Astrocyte (in vitro differentiated cells and primary cell): ENCODE results near the gene ERG. TPM values are rescaled to one million over a fixed set of nuclear protein-coding genes. Genes with fewer than 3 reads are reported as not detected.
A peak's percentile ranks its signal among the peaks of the same experiment; 100 is the strongest.

Source experiments
- DNase-seq: peaks from one replicate; pipeline ENCODE4 v3.0.0-alpha.2; 2010; ENCODE audit warnings: low read depth
- FAIRE-seq: peaks from 2 replicates; lab custom pipeline; 2011; peaks lifted over from hg19 to GRCh38; lab: Jason Lieb, UNC
- H2AFZ ChIP-seq: 2 replicates; pipeline ENCODE4 v1.6.0; 2012; ENCODE audit warnings: low read depth, low read length, inconsistent platforms
- H3K27ac ChIP-seq: 2 replicates; pipeline ENCODE4 v1.5.1; 2011; ENCODE audit warnings: low read depth, low read length, inconsistent platforms
- H3K27me3 ChIP-seq: 2 replicates; pipeline ENCODE4 v1.6.0; 2011; ENCODE audit warnings: low read length, inconsistent platforms; ENCODE audit not compliant: insufficient read depth
- H3K36me3 ChIP-seq: 2 replicates; pipeline ENCODE4 v1.5.1; 2011; ENCODE audit warnings: low read length, inconsistent platforms; ENCODE audit not compliant: insufficient read depth
- H3K4me1 ChIP-seq: 2 replicates; pipeline ENCODE4 v1.5.1; 2011; ENCODE audit warnings: low read length, inconsistent platforms; ENCODE audit not compliant: insufficient read depth
- H3K4me2 ChIP-seq: 2 replicates; pipeline ENCODE4 v1.6.0; 2012; ENCODE audit warnings: low read length, inconsistent platforms
- H3K4me3 ChIP-seq: 2 replicates; pipeline ENCODE4 v1.5.1; 2011; ENCODE audit warnings: low read depth, mild to moderate bottlenecking, low read length, inconsistent platforms; ENCODE audit not compliant: insufficient read depth
- H3K79me2 ChIP-seq: 2 replicates; pipeline ENCODE4 v1.6.0; 2012; ENCODE audit warnings: mild to moderate bottlenecking, low read length, inconsistent platforms; ENCODE audit not compliant: insufficient read depth
- H3K9ac ChIP-seq: 2 replicates; pipeline ENCODE4 v1.6.0; 2012; ENCODE audit warnings: mild to moderate bottlenecking, low read length, inconsistent platforms
- H3K9me3 ChIP-seq: 2 replicates; pipeline ENCODE4 v1.5.1; 2012; ENCODE audit warnings: low read depth, mild to moderate bottlenecking, low read length, inconsistent platforms; ENCODE audit not compliant: insufficient read depth
- H4K20me1 ChIP-seq: 2 replicates; pipeline ENCODE4 v1.6.0; 2012; ENCODE audit warnings: low read length, inconsistent platforms; ENCODE audit not compliant: insufficient read depth
- H3K27ac Mint-ChIP-seq: one replicate; pipeline ENCODE4 v1.8.0; 2021; ENCODE audit warnings: mild to moderate bottlenecking, mixed read lengths; ENCODE audit not compliant: unreplicated experiment
- H3K27me3 Mint-ChIP-seq: one replicate; pipeline ENCODE4 v1.8.0; 2021; ENCODE audit warnings: low read depth, mixed read lengths; ENCODE audit not compliant: unreplicated experiment
- H3K36me3 Mint-ChIP-seq: one replicate; pipeline ENCODE4 v1.8.0; 2021; ENCODE audit warnings: low read depth, mixed read lengths; ENCODE audit not compliant: unreplicated experiment
- H3K4me1 Mint-ChIP-seq: one replicate; pipeline ENCODE4 v1.8.0; 2021; ENCODE audit warnings: low read depth, mixed read lengths; ENCODE audit not compliant: unreplicated experiment
- H3K4me3 Mint-ChIP-seq: one replicate; pipeline ENCODE4 v1.8.0; 2021; ENCODE audit warnings: mild to moderate bottlenecking, moderate library complexity, mixed read lengths; ENCODE audit not compliant: unreplicated experiment
- H3K9me3 Mint-ChIP-seq: one replicate; pipeline ENCODE4 v1.8.0; 2021; ENCODE audit warnings: mild to moderate bottlenecking, mixed read lengths; ENCODE audit not compliant: unreplicated experiment
- EZH2 ChIP-seq: IDR thresholded peaks from 2 replicates; pipeline ENCODE4 v1.6.1; 2012; ENCODE audit warnings: mild to moderate bottlenecking, low read length, inconsistent platforms; ENCODE audit not compliant: insufficient read depth
- total RNA-seq: library from RNA; stranded (reverse); gene quantifications from 2 replicates; pipeline ENCODE4 v1.2.1, GENCODE V29; 2021
- TF ChIP-seq, protein P1 (sequence below): IDR thresholded peaks from 2 replicates; pipeline ENCODE4 v1.5.1; 2011; ENCODE audit warnings: low read depth, mild to moderate bottlenecking, inconsistent platforms, low read length, moderate library complexity; ENCODE audit not compliant: insufficient read depth

Gene ERG
- total RNA-seq, 1 donor from 2014 or later, result 0.84 TPM

DNA sequence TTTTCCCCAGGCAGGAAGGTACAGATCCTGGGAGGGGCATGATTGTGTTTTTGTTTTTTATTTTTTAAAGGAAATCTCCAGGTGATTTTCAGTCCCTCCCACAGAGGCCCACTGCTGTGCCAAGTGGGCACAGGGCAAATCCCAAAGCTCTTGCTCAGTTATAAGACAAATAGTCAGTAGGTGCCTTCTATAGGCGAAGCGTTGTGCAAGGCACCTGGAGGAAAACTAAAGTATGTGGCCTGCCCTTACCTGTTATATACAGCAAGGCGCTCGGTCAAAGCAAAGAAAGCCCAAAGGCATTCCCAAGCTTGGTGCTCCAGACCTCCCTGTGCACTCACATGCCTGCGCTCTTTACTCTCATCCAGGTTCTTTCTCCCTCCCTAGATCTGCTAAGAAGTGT, 160.5 kb downstream of the ERG start:
- H3K4me3 ChIP-seq, result no peak overlapping the region
- Mint-ChIP-seq H3K27me3 (no peaks in the 10 kb centered on the region), H3K4me1 (peaks cover 1% of the 10 kb centered on the region), H3K9me3 (no peaks in the 10 kb centered on the region), H3K36me3 (no peaks in the 10 kb centered on the region), H3K4me3 (no peak overlapping the region), H3K27ac (no peak overlapping the region)
- H3K4me1 ChIP-seq, result peaks cover under 1% of the 10 kb centered on the region
- H3K9ac ChIP-seq, result no peak overlapping the region
- H3K27me3 ChIP-seq, result peaks cover 3% of the 10 kb centered on the region
- H3K27ac ChIP-seq, result no peak overlapping the region
- TF ChIP-seq EZH2, result no peak
- TF ChIP-seq, protein P1, sequence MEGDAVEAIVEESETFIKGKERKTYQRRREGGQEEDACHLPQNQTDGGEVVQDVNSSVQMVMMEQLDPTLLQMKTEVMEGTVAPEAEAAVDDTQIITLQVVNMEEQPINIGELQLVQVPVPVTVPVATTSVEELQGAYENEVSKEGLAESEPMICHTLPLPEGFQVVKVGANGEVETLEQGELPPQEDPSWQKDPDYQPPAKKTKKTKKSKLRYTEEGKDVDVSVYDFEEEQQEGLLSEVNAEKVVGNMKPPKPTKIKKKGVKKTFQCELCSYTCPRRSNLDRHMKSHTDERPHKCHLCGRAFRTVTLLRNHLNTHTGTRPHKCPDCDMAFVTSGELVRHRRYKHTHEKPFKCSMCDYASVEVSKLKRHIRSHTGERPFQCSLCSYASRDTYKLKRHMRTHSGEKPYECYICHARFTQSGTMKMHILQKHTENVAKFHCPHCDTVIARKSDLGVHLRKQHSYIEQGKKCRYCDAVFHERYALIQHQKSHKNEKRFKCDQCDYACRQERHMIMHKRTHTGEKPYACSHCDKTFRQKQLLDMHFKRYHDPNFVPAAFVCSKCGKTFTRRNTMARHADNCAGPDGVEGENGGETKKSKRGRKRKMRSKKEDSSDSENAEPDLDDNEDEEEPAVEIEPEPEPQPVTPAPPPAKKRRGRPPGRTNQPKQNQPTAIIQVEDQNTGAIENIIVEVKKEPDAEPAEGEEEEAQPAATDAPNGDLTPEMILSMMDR, result no peak
- H4K20me1 ChIP-seq, result no peaks in the 10 kb centered on the region
- no peak overlapping the region for H2AFZ ChIP-seq
- H3K79me2 ChIP-seq, result no peaks in the 10 kb centered on the region
- no peak for DNase-seq
- no peak overlapping the region for H3K4me2 ChIP-seq
- no peak for FAIRE-seq
- no peaks in the 10 kb centered on the region for H3K9me3 ChIP-seq
- H3K36me3 ChIP-seq, result no peaks in the 10 kb centered on the region

DNA sequence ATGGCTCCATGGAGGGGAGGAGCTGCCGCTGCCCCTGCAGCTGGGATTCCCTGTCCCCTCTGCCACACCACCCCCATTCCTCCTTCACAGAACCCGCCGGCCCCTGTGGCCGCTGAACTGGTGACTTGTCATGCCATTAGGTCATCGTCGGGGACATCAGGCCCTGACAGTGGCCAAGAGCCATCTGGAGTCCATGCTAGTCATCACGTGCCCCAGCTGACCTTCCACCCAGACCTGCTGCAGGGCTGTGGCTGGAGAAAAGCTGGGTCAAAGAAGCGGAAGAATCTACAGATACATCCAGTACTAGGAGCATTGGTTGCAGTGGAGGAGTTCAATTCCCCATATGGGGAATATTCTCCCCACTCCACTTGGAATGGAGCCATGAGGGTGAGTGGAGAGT, 163.4 kb downstream of the ERG start:
- Histone ChIP-seq H2AFZ (no peak overlapping the region), H3K36me3 (no peaks in the 10 kb centered on the region), H3K27me3 (peaks cover 3% of the 10 kb centered on the region), H3K9me3 (no peaks in the 10 kb centered on the region), H3K79me2 (no peaks in the 10 kb centered on the region), H3K4me1 (no peaks in the 10 kb centered on the region), H3K27ac (no peak overlapping the region), H3K4me3 (no peak overlapping the region), H4K20me1 (no peaks in the 10 kb centered on the region), H3K4me2 (no peak overlapping the region), H3K9ac (no peak overlapping the region)
- Mint-ChIP-seq H3K4me3 (no peak overlapping the region), H3K9me3 (peaks cover 2% of the 10 kb centered on the region), H3K27ac (no peak overlapping the region), H3K27me3 (no peaks in the 10 kb centered on the region), H3K4me1 (peaks cover 1% of the 10 kb centered on the region), H3K36me3 (no peaks in the 10 kb centered on the region)
- TF ChIP-seq, protein P1, result no peak
- no peak for TF ChIP-seq EZH2
- FAIRE-seq, result no peak
- no peak for DNase-seq

DNA sequence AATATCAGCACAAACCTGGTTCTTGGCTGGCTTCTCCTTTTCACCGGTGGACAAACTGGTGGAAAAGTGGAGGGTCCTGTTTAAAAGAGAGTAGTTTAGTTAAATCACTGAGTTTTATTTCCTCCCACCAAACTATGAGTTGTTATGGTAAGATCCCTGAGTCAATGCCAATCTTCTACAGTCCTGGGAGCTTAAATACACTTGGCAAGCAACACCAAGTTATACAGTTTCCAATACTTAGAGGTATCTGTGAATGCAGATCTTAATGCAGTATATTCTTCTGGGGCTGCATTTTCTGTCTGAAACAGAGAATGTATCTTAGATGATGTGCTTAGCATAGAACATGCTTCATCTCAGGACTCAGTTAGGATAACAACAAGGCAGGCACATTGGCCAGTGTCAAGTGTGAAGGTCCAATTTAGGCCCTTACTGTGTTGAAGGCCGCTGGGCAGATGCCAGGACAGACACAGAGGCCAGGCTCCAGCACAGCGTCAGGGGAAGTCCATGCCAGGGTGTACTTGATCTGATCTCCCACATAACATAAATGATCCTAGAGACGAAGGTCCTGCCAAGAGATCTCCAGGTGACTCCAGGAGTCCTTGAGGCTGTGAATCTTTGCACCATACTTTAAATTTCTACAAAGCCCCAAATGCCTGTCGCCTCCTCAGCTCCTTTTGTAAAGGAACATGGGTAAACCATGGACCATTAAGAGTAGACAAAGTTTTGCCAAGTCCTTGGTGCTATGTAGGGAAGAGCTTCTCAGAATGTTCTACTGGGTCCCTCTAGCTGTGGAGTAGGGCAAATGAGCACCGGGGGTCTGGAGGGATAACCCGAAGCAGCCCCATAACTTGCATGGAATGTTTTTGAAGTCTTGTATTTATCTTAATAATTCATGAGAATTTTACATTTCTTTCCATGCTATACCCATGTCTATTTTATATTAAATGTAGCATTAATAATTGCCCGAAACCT, 164.7 kb downstream of the ERG start:
- no peak overlapping the region for H2AFZ ChIP-seq
- H3K27me3 Mint-ChIP-seq, result peaks cover 2% of the 10 kb centered on the region
- H3K4me3 ChIP-seq, result no peak overlapping the region
- no peak overlapping the region for H3K27ac Mint-ChIP-seq
- no peaks in the 10 kb centered on the region for H3K27me3 ChIP-seq
- no peak for DNase-seq
- H3K36me3 ChIP-seq, result no peaks in the 10 kb centered on the region
- H3K36me3 Mint-ChIP-seq, result no peaks in the 10 kb centered on the region
- no peak overlapping the region for H3K27ac ChIP-seq
- no peaks in the 10 kb centered on the region for H4K20me1 ChIP-seq
- H3K9me3 ChIP-seq, result no peaks in the 10 kb centered on the region
- peaks cover 2% of the 10 kb centered on the region for H3K9me3 Mint-ChIP-seq
- no peaks in the 10 kb centered on the region for H3K79me2 ChIP-seq
- H3K4me1 ChIP-seq, result no peaks in the 10 kb centered on the region
- no peak overlapping the region for H3K4me2 ChIP-seq
- H3K9ac ChIP-seq, result no peak overlapping the region
- TF ChIP-seq, protein P1, result peak; percentile 7
- no peak for TF ChIP-seq EZH2
- H3K4me3 Mint-ChIP-seq, result no peak overlapping the region
- no peak for FAIRE-seq
- peaks cover 10% of the 10 kb centered on the region for H3K4me1 Mint-ChIP-seq
